Cardiac muscle cell (in vitro differentiated cells and primary cell): Measurements from ENCODE around the gene CAPN6. TPM values are rescaled to one million over a fixed set of nuclear protein-coding genes. Genes with fewer than 3 reads are reported as not detected.
A peak's percentile ranks its signal among the peaks of the same experiment; 100 is the strongest.

Source experiments
- DNase-seq, 2 donors: peaks; one replicate each; pipeline versions ENCODE4 v3.0.0 to v3.0.0-alpha.2; 2010 to 2017; ENCODE audit warnings: low read depth in 1 of 2, low spot score in 1 of 2
- H3K27ac ChIP-seq: fragments of 200-600 bp; sonication (generic); 2 replicates; pipeline ENCODE4 v1.5.1; 2016
- H3K27me3 ChIP-seq: fragments of 200-600 bp; sonication (generic); 2 replicates; pipeline ENCODE4 v1.6.0; 2016; ENCODE audit warnings: control low read depth
- H3K36me3 ChIP-seq: fragments of 200-600 bp; sonication (generic); 2 replicates; pipeline ENCODE4 v1.5.1; 2016; ENCODE audit warnings: control low read depth
- H3K4me1 ChIP-seq: fragments of 200-600 bp; sonication (generic); 2 replicates; pipeline ENCODE4 v1.8.1; 2017; ENCODE audit warnings: low read depth, mild to moderate bottlenecking, mixed run types
- H3K4me3 ChIP-seq: fragments of 200-600 bp; sonication (generic); 2 replicates; pipeline ENCODE4 v1.5.1; 2016; ENCODE audit warnings: mild to moderate bottlenecking
- H3K9me3 ChIP-seq: fragments of 200-600 bp; sonication (generic); 2 replicates; pipeline ENCODE4 v1.5.1; 2017; ENCODE audit warnings: low read depth, mild to moderate bottlenecking, control low read depth
- CTCF ChIP-seq: IDR thresholded peaks from 2 replicates; pipeline ENCODE4 v1.5.1; 2012; ENCODE audit warnings: low read depth, mild to moderate bottlenecking, low read length
- polyA plus RNA-seq: library from polyadenylated mRNA; unstranded; fragments of >200 nt; fragmentation: Nextera tagmentation; extraction: Ambion mirVana; gene quantifications from 2 replicates; pipeline ENCODE4 v1.2.1, GENCODE V29; 2016
- total RNA-seq: library from RNA; depleted of rRNA; stranded (reverse); fragments of >200 nt; gene quantifications from 2 replicates; pipeline ENCODE4 v1.2.3, GENCODE V29; 2016

CAPN6 gene
- total and polyA plus RNA-seq, 2 experiments from 2014 or later: 0.04 to 0.66 TPM

- Histone ChIP-seq H3K4me3 (no peak overlapping the region), H3K27me3 (peaks cover 5% of the 10 kb centered on the region), H3K27ac (no peak overlapping the region), H3K9me3 (no peaks in the 10 kb centered on the region), H3K4me1 (no peaks in the 10 kb centered on the region), H3K36me3 (no peaks in the 10 kb centered on the region)
- TF ChIP-seq CTCF: no peak
- DNase-seq: no peak
Observed at GRCh38 chrX:111302284-111302683, 32.0 kb upstream of the CAPN6 start.

- DNase-seq: no peak
- TF ChIP-seq CTCF: no peak
Observed at GRCh38 chrX:111288841-111289240, 18.6 kb upstream of the CAPN6 start.

GRCh38 chrX:111284631-111285293, 14.5 kb upstream of the CAPN6 start:
- no peaks in the 10 kb centered on the region for H3K36me3 ChIP-seq
- no peaks in the 10 kb centered on the region for H3K9me3 ChIP-seq
- TF ChIP-seq CTCF: no peak
- H3K27me3 ChIP-seq: no peaks in the 10 kb centered on the region
- no peak overlapping the region for H3K27ac ChIP-seq
- peak in 1 of 2 donors; percentile 23 for DNase-seq
- H3K4me1 ChIP-seq: no peaks in the 10 kb centered on the region
- H3K4me3 ChIP-seq: no peak overlapping the region

More at GRCh38 chrX:111288841-111289240, 18.6 kb upstream of the CAPN6 start:
- no peak overlapping the region for H3K4me3 ChIP-seq
- H3K9me3 ChIP-seq: no peaks in the 10 kb centered on the region
- no peaks in the 10 kb centered on the region for H3K36me3 ChIP-seq
- H3K27me3 ChIP-seq: peaks cover 8% of the 10 kb centered on the region
- H3K4me1 ChIP-seq: no peaks in the 10 kb centered on the region
- H3K27ac ChIP-seq: no peak overlapping the region

GRCh38 chrX:111283446-111283845, 13.2 kb upstream of the CAPN6 start:
- Histone ChIP-seq H3K36me3 (no peaks in the 10 kb centered on the region), H3K4me1 (no peaks in the 10 kb centered on the region), H3K27ac (no peak overlapping the region), H3K4me3 (no peak overlapping the region), H3K27me3 (no peaks in the 10 kb centered on the region), H3K9me3 (no peaks in the 10 kb centered on the region)
- no peak for TF ChIP-seq CTCF
- DNase-seq: no peak

GRCh38 chrX:111282991-111283390, 12.7 kb upstream of the CAPN6 start:
- Histone ChIP-seq H3K9me3 (no peaks in the 10 kb centered on the region), H3K27ac (no peak overlapping the region)
- DNase-seq: no peak

More at GRCh38 chrX:111282991-111283390, 12.7 kb upstream of the CAPN6 start:
- no peaks in the 10 kb centered on the region for H3K27me3 ChIP-seq
- H3K4me1 ChIP-seq: no peaks in the 10 kb centered on the region
- no peaks in the 10 kb centered on the region for H3K36me3 ChIP-seq
- H3K4me3 ChIP-seq: no peak overlapping the region
- no peak for TF ChIP-seq CTCF
